Measurements from ENCODE around the gene SLC16A4.

Gene SLC16A4

DNA sequence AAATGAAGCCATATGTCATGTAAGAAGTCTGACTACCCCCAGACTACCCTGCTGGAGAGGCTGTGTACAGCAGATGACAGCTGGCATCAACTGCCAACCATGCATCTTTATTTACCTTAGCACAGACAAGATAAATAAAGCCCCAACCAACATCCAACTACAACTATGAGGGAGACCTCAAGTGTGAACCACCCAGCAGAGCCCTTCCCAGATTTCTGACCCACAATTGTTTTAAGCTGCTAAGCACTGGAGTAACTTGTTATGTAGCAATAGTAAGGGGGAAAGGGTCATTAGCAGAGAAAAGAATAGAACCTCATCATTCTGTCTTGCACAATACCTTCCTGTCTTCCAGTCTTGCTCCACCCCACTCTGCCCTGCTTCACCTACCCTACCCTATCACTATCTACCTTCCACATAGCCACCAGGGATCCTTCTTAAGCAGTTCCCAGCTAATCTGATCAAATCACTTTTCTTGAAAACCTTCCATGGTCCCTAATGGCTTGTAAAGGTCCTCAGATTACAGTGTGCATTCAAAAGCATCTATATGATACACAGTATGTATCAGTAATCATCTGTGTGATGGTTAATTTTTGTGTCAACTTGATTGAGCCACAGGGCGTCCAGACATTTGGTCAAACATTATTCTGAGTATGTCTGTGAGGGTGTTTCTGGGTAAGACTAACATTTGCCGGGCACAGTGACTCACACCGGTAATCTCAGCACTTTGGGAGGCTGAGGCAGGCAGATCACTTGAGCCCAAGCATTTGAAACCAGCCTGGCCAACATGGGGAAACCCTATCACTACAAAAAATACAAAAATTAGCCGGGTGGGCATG, 71.3 kb downstream of the SLC16A4 start:
- no peak overlapping the region for H3K4me3 ChIP-seq (ENCODE audit: low read depth, low read length)
- no peak for DNase-seq (ENCODE audit: low read depth)
- TF ChIP-seq, protein P1, sequence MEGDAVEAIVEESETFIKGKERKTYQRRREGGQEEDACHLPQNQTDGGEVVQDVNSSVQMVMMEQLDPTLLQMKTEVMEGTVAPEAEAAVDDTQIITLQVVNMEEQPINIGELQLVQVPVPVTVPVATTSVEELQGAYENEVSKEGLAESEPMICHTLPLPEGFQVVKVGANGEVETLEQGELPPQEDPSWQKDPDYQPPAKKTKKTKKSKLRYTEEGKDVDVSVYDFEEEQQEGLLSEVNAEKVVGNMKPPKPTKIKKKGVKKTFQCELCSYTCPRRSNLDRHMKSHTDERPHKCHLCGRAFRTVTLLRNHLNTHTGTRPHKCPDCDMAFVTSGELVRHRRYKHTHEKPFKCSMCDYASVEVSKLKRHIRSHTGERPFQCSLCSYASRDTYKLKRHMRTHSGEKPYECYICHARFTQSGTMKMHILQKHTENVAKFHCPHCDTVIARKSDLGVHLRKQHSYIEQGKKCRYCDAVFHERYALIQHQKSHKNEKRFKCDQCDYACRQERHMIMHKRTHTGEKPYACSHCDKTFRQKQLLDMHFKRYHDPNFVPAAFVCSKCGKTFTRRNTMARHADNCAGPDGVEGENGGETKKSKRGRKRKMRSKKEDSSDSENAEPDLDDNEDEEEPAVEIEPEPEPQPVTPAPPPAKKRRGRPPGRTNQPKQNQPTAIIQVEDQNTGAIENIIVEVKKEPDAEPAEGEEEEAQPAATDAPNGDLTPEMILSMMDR (IDR thresholded peaks at IDR 0.05; ENCODE audit: low read depth, low read length, missing control alignments): no peak

DNA sequence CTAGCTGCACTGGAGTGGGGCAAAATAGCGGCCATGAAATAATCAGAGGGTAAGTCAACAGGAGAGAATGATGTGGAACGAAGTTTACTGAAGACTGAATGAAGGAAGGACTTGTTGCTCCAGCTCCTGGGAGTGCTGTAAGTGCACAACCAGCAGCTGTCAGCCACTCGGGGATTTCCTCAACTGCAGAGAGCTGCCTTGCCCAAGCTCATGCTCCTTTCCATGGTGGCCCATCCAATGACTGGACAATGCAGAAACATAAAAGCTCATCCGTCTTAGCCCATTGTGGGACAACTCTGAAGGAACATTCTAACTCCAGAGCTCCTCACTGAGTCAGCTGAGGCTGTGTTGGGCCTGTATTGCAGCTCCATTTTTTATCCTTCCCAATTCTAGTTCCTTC, 72.8 kb downstream of the SLC16A4 start:
- H3K4me3 ChIP-seq (ENCODE audit: low read depth, low read length): no peak overlapping the region
- TF ChIP-seq, protein P1 (IDR thresholded peaks at IDR 0.05; ENCODE audit: low read depth, low read length, missing control alignments): no peak
- DNase-seq (ENCODE audit: low read depth): no peak

DNA sequence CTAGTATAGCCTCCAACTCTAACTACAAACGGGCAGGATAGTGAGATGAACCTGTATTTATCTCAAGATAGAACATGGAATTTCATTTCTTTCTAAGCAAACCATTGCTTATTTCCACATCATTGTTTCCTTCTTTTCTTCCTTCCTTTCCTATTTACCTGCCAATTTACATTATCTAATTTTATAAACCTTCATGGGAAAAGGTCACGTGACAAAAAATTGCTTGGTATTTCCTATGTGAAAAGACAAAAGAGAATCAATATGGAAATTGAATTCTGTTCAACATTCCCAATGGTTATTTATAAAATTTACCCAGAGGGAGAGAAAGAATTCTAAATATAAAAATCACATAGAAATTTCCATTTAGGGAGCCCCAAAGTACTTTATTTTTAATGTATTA, 74.1 kb downstream of the SLC16A4 start:
- no peak overlapping the region for H3K4me3 ChIP-seq (ENCODE audit: low read depth, low read length)
- DNase-seq (ENCODE audit: low read depth): no peak
- TF ChIP-seq, protein P1 (IDR thresholded peaks at IDR 0.05; ENCODE audit: low read depth, low read length, missing control alignments): no peak
